H1 (cell line): Measurements from ENCODE around the gene KLHDC8A. TPM values are rescaled to one million over a fixed set of nuclear protein-coding genes. Genes with fewer than 3 reads are reported as not detected.
A peak's percentile ranks its signal among the peaks of the same experiment; 100 is the strongest.

Experiments
- GABPA ChIP-seq: IDR thresholded peaks from 2 replicates; pipeline ENCODE4 v1.6.1; 2011; ENCODE audit warnings: mild to moderate bottlenecking, low read length, moderate library complexity, borderline replicate concordance; ENCODE audit not compliant: insufficient read depth
- NRF1 ChIP-seq: IDR thresholded peaks from 2 replicates; pipeline ENCODE4 v1.6.1; 2011; ENCODE audit warnings: mild to moderate bottlenecking, low read depth, low read length, improper control_type of control experiment
- POLR2A ChIP-seq, 2 experiments: IDR thresholded peaks; 1 replicate in 1 of 2; 2 replicates in 1 of 2; pipeline ENCODE4 v1.6.1; 2011; ENCODE audit warnings: low read depth in 2 of 2, low read length in 2 of 2, mild to moderate bottlenecking in 2 of 2; ENCODE audit errors: control extremely low read depth in 1 of 2
- POU5F1 ChIP-seq: IDR thresholded peaks from 2 replicates; pipeline ENCODE4 v1.6.1; 2011; ENCODE audit warnings: low read depth, mild to moderate bottlenecking, low read length, moderate library complexity
- RAD21 ChIP-seq, 2 experiments: IDR thresholded peaks in 1 of 2; conservative IDR thresholded peaks in 1 of 2; 2 replicates each; pipeline ENCODE4 v1.6.1; 2011; ENCODE audit warnings: low read depth in 2 of 2, low read length in 2 of 2, improper control_type of control experiment in 1 of 2, inconsistent platforms in 1 of 2, mild to moderate bottlenecking in 1 of 2, moderate library complexity in 1 of 2
- RFX5 ChIP-seq: IDR thresholded peaks from 2 replicates; pipeline ENCODE4 v1.6.1; 2011; ENCODE audit warnings: low read depth, low read length, improper control_type of control experiment, borderline replicate concordance
- RNF2 ChIP-seq: fragments of 200-900, 300-1000 bp; sonication (generic); IDR thresholded peaks from 2 replicates; pipeline ENCODE4 v1.7.1; 2016; ENCODE audit warnings: borderline replicate concordance, low read depth, mild to moderate bottlenecking, antibody characterized with exemption, low read length; ENCODE audit not compliant: poor library complexity, severe bottlenecking; ENCODE audit errors: missing control alignments
- SRF ChIP-seq: IDR thresholded peaks from 2 replicates; pipeline ENCODE4 v1.6.1; 2011; ENCODE audit warnings: mild to moderate bottlenecking, low read depth, low read length, moderate library complexity
- TBP ChIP-seq: IDR thresholded peaks from 2 replicates; pipeline ENCODE4 v1.6.1; 2011; ENCODE audit warnings: low read depth, low read length, improper control_type of control experiment
- TCF12 ChIP-seq: IDR thresholded peaks from 2 replicates; pipeline ENCODE4 v1.6.1; 2011; ENCODE audit warnings: low read depth, mild to moderate bottlenecking, low read length
- YY1 ChIP-seq: IDR thresholded peaks from 2 replicates; pipeline ENCODE4 v1.6.1; 2011; ENCODE audit warnings: low read depth, mild to moderate bottlenecking, low read length
- polyA plus RNA-seq, 7 experiments: library from polyadenylated mRNA; depleted of rRNA in 3 of 7; stranded (reverse) in 5 of 7; unstranded in 2 of 7; fragments of >200 nt in 5 of 7; fragments of 200-250 nt in 2 of 7; gene quantifications; 1 replicate in 5 of 7; 2 replicates in 1 of 7; 4 replicates in 1 of 7; pipeline versions ENCODE4 v1.2.1 to v1.2.3, GENCODE V29; 2011 to 2013; ENCODE audit warnings: missing spikeins in 2 of 7, mixed read lengths in 2 of 7
- total RNA-seq: library from RNA; stranded (reverse); fragmentation: NEBNext Ultra II Directional; extraction: Animal tissue kit (Norgen Biotek cat#: 25700); gene quantifications from 2 replicates; pipeline ENCODE4 v1.2.1, GENCODE V29; 2021
- TF ChIP-seq, protein P1 (sequence below): IDR thresholded peaks from 2 replicates; pipeline ENCODE4 v1.6.1; 2012; ENCODE audit warnings: low read length, inconsistent platforms
- TF ChIP-seq, protein P2 (sequence below): IDR thresholded peaks from 2 replicates; pipeline ENCODE4 v1.6.1; 2011; ENCODE audit warnings: low read depth, mild to moderate bottlenecking, low read length; ENCODE audit not compliant: insufficient read depth
- TF ChIP-seq, protein P3 (sequence below), 3 experiments: IDR thresholded peaks; 1 replicate in 2 of 3; 2 replicates in 1 of 3; pipeline versions ENCODE4 v1.5.1 to v1.6.1; 2011; ENCODE audit warnings: low read length in 3 of 3, mild to moderate bottlenecking in 3 of 3, inconsistent platforms in 2 of 3, low read depth in 1 of 3, moderate library complexity in 1 of 3; ENCODE audit not compliant: insufficient read depth in 1 of 3; ENCODE audit errors: control extremely low read depth in 1 of 3

Gene KLHDC8A
- total and polyA plus RNA-seq, 2 of the 8 experiments (the other 6 are each of a cell fraction or from before 2014, with no cell fraction given), result 1.9 to 3.4 TPM

DNA sequence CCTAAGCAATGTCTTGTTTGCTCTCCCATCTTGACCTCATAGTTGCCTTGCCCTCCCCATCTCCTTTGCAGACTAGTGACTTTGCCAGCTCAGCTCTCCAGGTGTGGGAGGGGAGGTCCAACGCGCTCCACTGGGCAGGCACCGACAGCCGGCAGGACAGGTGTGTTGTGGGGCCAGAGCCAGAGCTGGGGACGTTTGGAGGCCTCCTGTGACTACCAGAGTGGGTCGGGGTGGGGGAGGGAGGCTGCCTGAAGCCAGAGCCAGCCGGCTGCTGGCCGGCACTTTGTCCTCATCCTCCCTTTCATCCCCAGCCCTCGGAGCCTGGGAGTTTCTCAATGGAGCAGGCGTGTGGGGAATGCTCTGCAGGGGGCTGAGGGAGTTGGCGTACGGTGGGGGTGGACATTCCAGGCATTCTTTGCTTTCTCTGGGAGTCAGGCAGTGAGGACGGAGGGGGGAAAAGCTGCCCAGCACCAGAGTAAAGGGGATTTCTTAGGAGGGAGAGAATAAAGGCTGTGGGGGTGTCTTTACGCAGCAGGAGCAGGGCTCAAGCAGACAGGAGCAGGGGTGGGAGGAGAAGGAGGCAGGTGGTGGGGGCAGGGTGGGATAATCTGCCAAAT, 55.4 kb downstream of the KLHDC8A start (continued):
- TF ChIP-seq YY1 (peak; percentile 83), POU5F1 (no peak), GABPA (no peak), NRF1 (no peak), RFX5 (no peak), POLR2A (IDR thresholded peaks at IDR 0.05; ENCODE audit: control extremely low read depth in 1 of 2, low read depth in 2 of 2, low read length in 2 of 2) (peak; percentile 61 to 91), RNF2 (no peak), TCF12 (peak; percentile 91), TBP (peak; percentile 92), SRF (no peak), RAD21 (IDR thresholded peaks at IDR 0.05 in 1 of 2, conservative IDR thresholded peaks at IDR 0.05 in 1 of 2; ENCODE audit: low read depth in 2 of 2, low read length in 2 of 2) (peak; percentile 23 to 28; a peak in 2 of 4 replicates)
- TF ChIP-seq, protein P1, sequence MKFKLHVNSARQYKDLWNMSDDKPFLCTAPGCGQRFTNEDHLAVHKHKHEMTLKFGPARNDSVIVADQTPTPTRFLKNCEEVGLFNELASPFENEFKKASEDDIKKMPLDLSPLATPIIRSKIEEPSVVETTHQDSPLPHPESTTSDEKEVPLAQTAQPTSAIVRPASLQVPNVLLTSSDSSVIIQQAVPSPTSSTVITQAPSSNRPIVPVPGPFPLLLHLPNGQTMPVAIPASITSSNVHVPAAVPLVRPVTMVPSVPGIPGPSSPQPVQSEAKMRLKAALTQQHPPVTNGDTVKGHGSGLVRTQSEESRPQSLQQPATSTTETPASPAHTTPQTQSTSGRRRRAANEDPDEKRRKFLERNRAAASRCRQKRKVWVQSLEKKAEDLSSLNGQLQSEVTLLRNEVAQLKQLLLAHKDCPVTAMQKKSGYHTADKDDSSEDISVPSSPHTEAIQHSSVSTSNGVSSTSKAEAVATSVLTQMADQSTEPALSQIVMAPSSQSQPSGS, result peak; percentile 24; the same call in 1 of the 2 replicates
- TF ChIP-seq, protein P2, sequence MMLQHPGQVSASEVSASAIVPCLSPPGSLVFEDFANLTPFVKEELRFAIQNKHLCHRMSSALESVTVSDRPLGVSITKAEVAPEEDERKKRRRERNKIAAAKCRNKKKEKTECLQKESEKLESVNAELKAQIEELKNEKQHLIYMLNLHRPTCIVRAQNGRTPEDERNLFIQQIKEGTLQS, result no peak
- TF ChIP-seq, protein P3, sequence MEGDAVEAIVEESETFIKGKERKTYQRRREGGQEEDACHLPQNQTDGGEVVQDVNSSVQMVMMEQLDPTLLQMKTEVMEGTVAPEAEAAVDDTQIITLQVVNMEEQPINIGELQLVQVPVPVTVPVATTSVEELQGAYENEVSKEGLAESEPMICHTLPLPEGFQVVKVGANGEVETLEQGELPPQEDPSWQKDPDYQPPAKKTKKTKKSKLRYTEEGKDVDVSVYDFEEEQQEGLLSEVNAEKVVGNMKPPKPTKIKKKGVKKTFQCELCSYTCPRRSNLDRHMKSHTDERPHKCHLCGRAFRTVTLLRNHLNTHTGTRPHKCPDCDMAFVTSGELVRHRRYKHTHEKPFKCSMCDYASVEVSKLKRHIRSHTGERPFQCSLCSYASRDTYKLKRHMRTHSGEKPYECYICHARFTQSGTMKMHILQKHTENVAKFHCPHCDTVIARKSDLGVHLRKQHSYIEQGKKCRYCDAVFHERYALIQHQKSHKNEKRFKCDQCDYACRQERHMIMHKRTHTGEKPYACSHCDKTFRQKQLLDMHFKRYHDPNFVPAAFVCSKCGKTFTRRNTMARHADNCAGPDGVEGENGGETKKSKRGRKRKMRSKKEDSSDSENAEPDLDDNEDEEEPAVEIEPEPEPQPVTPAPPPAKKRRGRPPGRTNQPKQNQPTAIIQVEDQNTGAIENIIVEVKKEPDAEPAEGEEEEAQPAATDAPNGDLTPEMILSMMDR (IDR thresholded peaks at IDR 0.05; ENCODE audit: control extremely low read depth in 1 of 3, insufficient read depth in 1 of 3, low read depth in 1 of 3, low read length in 3 of 3), result no peak
